GM12891 (cell line): Measurements from ENCODE around the gene FCGR2B.
"Not testable (repeated sequence)": the region's sequence is repeated elsewhere in the genome, so short reads cannot be mapped to it uniquely, and the experiment has no call there.

Experiments used
- PAX5 ChIP-seq: IDR thresholded peaks from 2 replicates; pipeline ENCODE4 v1.6.1; 2011; ENCODE audit warnings: low read length, moderate library complexity, mild to moderate bottlenecking; ENCODE audit not compliant: insufficient read depth, severe bottlenecking
- POLR2A ChIP-seq: IDR thresholded peaks from 2 replicates; pipeline ENCODE4 v1.6.1; 2011; ENCODE audit warnings: low read depth, low read length, control low read depth
- POLR2AphosphoS5 ChIP-seq: IDR thresholded peaks from 2 replicates; pipeline ENCODE4 v1.6.1; 2011; ENCODE audit warnings: low read depth, low read length, control low read depth
- POU2F2 ChIP-seq: IDR thresholded peaks from 2 replicates; pipeline ENCODE4 v1.6.1; 2011; ENCODE audit warnings: low read depth, mild to moderate bottlenecking, control low read depth, low read length, moderate library complexity
- SPI1 ChIP-seq: IDR thresholded peaks from 2 replicates; pipeline ENCODE4 v1.6.1; 2011; ENCODE audit warnings: low read depth, low read length, control low read depth
- TAF1 ChIP-seq: IDR thresholded peaks from 2 replicates; pipeline ENCODE4 v1.6.1; 2011; ENCODE audit warnings: low read depth, low read length, control low read depth

DNA sequence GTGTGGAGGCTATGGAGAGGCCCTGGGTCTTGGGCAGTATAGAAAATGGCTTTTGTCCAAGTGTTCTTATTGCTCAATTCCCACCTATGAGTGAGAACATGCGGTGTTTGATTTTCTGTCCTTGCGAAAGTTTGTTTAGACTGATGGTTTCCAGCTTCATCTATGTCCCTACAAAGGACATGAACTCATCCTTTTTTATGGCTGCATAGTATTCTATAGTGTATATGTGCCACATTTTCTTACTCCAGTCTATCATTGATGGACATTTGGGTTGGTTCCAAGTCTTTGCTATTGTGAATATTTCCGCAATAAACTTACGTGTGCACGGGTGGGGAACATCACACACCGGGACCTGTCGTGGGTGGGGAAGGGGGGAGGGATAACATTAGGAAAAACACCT, 42.5 kb upstream of the FCGR2B start:
- not testable (repeated sequence) for TF ChIP-seq TAF1, POLR2A, SPI1, POLR2AphosphoS5, POU2F2, PAX5
